GM23338 (cell line): Measurements from ENCODE around the gene NHLRC4.

Experiments
- CREB1 ChIP-seq: fragments of 250-450 bp; sonication (Bioruptor Pico); IDR thresholded peaks from 2 replicates; pipeline ENCODE4 v1.5.0; 2020; ENCODE audit warnings: low read depth, mild to moderate bottlenecking, moderate library complexity
- EZH2 ChIP-seq: fragments of 200-600 bp; sonication (generic); IDR thresholded peaks from one replicate; pipeline ENCODE4 v1.8.0; 2017; ENCODE audit warnings: antibody characterized with exemption, mild to moderate bottlenecking, low read depth; ENCODE audit not compliant: unreplicated experiment
- EZH2phosphoT487 ChIP-seq: fragments of 200-600 bp; sonication (generic); IDR thresholded peaks from one replicate; pipeline ENCODE4 v1.8.1; 2018; ENCODE audit warnings: antibody characterized with exemption; ENCODE audit not compliant: unreplicated experiment
- JUNB ChIP-seq: IDR thresholded peaks from one replicate; pipeline ENCODE4 v1.6.1; 2016; ENCODE audit warnings: antibody characterized with exemption; ENCODE audit not compliant: unreplicated experiment
- POLR2AphosphoS5 ChIP-seq: IDR thresholded peaks from 2 replicates; pipeline ENCODE4 v1.6.1; 2016; ENCODE audit warnings: antibody characterized with exemption, low read depth
- REST ChIP-seq: IDR thresholded peaks from one replicate; pipeline ENCODE4 v1.6.1; 2018; ENCODE audit warnings: antibody characterized with exemption; ENCODE audit not compliant: unreplicated experiment
- ZNF114 ChIP-seq: fragments of 250-450 bp; sonication (Bioruptor Pico); IDR thresholded peaks from 2 replicates; pipeline ENCODE4 v1.5.0; 2020; ENCODE audit warnings: mild to moderate bottlenecking, moderate library complexity
- ZNF462 ChIP-seq: fragments of 250-450 bp; sonication (Bioruptor Pico); IDR thresholded peaks from 2 replicates; pipeline ENCODE4 v1.5.0; 2020; ENCODE audit warnings: mild to moderate bottlenecking, moderate library complexity
- TF ChIP-seq, protein P1 (sequence below), 2 experiments: fragments of 200-600 bp in 1 of 2; sonication (generic) in 1 of 2; conservative IDR thresholded peaks; 2 replicates each; pipeline versions ENCODE4 v1.5.1 to v1.6.1; 2016 to 2017; ENCODE audit warnings: antibody characterized with exemption in 2 of 2, low read depth in 2 of 2, mild to moderate bottlenecking in 2 of 2, moderate library complexity in 1 of 2
- TF ChIP-seq, protein P2 (sequence below): IDR thresholded peaks from 2 replicates; pipeline ENCODE4 v1.6.1; 2016; ENCODE audit warnings: antibody characterized with exemption

DNA sequence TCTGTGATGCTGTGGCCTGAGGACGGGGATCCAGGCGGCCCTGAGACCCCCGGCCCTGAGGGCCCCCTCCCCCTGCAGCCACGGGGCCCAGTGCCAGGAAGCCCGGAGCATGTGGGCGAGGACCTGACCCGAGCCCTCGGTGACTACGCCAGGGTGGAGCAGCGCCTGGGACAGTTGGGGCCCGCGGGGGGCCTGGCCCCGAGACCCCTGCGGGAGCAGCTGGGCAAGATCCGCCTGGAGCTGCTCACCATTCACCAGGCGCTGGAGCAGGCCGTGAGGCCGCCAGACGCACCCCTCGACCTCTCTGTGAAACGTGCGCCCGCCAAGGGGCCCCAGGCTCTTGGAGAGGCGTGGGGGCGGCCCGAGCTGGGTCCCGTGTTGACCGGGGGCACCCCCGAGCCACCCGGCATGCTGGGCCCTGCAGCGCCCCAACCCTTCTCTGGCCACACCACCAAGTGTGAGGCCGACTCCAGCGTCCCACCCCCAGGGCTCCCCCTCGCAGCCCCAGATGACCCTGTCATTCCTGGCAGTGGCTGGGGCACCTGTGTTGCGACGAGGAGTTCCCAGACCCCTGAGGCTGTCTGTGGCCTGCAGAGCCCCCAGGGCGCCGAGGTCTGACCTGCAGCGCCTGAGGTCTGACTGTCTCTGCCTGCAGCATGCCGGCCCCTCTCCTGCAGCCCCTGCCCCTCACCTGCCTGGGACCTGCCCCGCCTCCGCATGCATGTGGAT is 2.0 kb upstream of the NHLRC4 start:
- no peak for TF ChIP-seq POLR2AphosphoS5
- TF ChIP-seq, protein P1, sequence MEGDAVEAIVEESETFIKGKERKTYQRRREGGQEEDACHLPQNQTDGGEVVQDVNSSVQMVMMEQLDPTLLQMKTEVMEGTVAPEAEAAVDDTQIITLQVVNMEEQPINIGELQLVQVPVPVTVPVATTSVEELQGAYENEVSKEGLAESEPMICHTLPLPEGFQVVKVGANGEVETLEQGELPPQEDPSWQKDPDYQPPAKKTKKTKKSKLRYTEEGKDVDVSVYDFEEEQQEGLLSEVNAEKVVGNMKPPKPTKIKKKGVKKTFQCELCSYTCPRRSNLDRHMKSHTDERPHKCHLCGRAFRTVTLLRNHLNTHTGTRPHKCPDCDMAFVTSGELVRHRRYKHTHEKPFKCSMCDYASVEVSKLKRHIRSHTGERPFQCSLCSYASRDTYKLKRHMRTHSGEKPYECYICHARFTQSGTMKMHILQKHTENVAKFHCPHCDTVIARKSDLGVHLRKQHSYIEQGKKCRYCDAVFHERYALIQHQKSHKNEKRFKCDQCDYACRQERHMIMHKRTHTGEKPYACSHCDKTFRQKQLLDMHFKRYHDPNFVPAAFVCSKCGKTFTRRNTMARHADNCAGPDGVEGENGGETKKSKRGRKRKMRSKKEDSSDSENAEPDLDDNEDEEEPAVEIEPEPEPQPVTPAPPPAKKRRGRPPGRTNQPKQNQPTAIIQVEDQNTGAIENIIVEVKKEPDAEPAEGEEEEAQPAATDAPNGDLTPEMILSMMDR (conservative IDR thresholded peaks at IDR 0.05; ENCODE audit: low read depth in 2 of 2), result no peak
- no peak for TF ChIP-seq ZNF114 (CRISPR knock-in tag)
- no peak for TF ChIP-seq EZH2
- no peak for TF ChIP-seq REST
- TF ChIP-seq EZH2phosphoT487, result no peak
- TF ChIP-seq, protein P2, sequence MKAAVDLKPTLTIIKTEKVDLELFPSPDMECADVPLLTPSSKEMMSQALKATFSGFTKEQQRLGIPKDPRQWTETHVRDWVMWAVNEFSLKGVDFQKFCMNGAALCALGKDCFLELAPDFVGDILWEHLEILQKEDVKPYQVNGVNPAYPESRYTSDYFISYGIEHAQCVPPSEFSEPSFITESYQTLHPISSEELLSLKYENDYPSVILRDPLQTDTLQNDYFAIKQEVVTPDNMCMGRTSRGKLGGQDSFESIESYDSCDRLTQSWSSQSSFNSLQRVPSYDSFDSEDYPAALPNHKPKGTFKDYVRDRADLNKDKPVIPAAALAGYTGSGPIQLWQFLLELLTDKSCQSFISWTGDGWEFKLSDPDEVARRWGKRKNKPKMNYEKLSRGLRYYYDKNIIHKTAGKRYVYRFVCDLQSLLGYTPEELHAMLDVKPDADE, result no peak
- no peak for TF ChIP-seq ZNF462
- no peak for TF ChIP-seq JUNB
- TF ChIP-seq CREB1 (CRISPR knock-in tag), result no peak
